ENCODE results near the gene AGPAT1.
"Not testable (repeated sequence)": the region's sequence is repeated elsewhere in the genome, so short reads cannot be mapped to it uniquely, and the experiment has no call there.

The AGPAT1 gene

DNA sequence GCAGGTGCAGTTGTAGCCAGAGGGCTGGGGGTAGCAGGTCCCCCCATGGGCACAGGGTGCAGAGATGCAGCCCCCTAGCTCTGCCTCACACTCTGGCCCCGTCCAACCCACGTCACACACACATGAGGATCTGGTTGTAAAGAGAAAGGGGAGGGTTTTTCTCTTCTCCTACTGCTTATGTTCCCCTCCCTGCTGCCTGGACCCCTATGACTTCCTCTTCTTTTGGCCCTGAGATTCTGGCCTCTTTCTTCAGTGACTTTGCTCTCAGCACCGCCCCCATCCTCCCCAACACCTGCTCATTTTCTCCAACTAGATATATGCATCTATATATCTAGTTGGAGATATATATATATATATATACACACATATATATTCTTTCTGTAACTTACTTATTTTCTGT is 38.2 kb upstream of the AGPAT1 start:
- Histone ChIP-seq H3K79me2 (no peaks in the 10 kb centered on the region), H3K27me3 (ENCODE audit: control insufficient read depth, insufficient read depth, low read length) (no peaks in the 10 kb centered on the region), H3K9me3 (ENCODE audit: control insufficient read depth, low read length) (no peaks in the 10 kb centered on the region), H3K27ac (no peak overlapping the region), H3K4me3 (ENCODE audit: low read depth, low read length) (no peak overlapping the region), H3K4me1 (no peaks in the 10 kb centered on the region), H3K36me3 (ENCODE audit: control insufficient read depth, insufficient read depth, low read length) (no peaks in the 10 kb centered on the region), H3K9ac (no peak overlapping the region), H2AFZ (no peak overlapping the region), H3K4me2 (ENCODE audit: low read length) (no peak overlapping the region)
- TF ChIP-seq, protein P1, sequence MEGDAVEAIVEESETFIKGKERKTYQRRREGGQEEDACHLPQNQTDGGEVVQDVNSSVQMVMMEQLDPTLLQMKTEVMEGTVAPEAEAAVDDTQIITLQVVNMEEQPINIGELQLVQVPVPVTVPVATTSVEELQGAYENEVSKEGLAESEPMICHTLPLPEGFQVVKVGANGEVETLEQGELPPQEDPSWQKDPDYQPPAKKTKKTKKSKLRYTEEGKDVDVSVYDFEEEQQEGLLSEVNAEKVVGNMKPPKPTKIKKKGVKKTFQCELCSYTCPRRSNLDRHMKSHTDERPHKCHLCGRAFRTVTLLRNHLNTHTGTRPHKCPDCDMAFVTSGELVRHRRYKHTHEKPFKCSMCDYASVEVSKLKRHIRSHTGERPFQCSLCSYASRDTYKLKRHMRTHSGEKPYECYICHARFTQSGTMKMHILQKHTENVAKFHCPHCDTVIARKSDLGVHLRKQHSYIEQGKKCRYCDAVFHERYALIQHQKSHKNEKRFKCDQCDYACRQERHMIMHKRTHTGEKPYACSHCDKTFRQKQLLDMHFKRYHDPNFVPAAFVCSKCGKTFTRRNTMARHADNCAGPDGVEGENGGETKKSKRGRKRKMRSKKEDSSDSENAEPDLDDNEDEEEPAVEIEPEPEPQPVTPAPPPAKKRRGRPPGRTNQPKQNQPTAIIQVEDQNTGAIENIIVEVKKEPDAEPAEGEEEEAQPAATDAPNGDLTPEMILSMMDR (IDR thresholded peaks at IDR 0.05) = no peak

DNA sequence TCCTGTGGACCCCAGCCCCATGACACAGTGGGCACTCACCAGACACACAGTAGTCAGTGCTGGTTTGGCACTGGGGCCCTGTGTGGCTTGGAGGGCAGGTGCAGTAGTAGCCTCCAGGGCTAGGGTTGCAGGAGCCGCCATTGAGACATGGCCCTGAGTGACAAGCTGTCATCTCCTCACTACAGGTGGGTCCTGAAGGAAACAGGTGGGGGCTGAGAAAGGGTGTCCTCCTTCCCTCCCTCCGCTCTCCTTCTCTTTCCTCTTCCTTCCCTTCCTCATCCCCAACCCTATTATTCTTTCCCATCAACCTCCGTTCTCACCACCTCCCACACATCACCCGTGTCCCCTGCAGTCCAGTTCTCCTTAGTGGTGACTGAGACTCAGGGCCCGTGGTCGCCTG is 37.8 kb upstream of the AGPAT1 start:
- TF ChIP-seq, protein P1 (IDR thresholded peaks at IDR 0.05) = no peak

DNA sequence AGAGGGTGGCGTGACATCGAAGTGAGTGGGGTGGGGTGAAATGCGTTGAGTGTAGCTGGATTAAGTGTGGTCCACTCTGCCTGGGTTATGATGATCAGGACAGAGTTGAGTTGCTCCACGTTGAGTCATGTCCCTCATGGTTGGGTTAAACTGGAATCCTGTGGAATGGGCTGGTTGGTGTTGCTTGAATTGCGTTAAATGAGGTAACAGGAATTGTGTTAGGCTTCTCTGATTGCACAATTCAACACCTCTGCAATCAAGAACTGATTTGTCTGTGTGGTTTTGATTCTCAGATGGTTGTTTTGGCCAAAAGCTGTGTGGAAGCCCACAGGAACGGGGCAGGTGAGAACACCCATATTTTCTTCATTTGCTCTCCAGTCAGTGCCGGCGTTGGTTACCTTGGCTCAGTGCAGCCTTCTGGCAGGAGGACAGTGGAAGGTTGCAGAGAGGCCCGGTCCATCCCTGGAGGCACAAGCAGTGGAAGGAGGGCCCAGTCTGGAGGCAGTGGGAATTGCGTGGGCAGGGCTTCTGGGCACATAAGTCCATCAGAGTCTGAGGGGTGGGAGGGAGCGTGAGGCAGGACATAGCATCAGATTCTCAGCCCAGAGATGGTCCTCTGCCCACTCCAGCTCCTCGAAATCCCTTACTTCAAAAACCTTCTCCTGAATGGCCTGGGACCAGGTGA is 36.3 kb upstream of the AGPAT1 start:
- H3K4me3 ChIP-seq (ENCODE audit: low read depth, low read length) = no peak overlapping the region
- no peaks in the 10 kb centered on the region for H3K79me2 ChIP-seq
- no peaks in the 10 kb centered on the region for H3K9me3 ChIP-seq (ENCODE audit: control insufficient read depth, low read length)
- no peaks in the 10 kb centered on the region for H3K36me3 ChIP-seq (ENCODE audit: control insufficient read depth, insufficient read depth, low read length)
- no peak overlapping the region for H2AFZ ChIP-seq
- no peaks in the 10 kb centered on the region for H3K27me3 ChIP-seq (ENCODE audit: control insufficient read depth, insufficient read depth, low read length)
- TF ChIP-seq, protein P1 (IDR thresholded peaks at IDR 0.05) = no peak
- H3K27ac ChIP-seq = no peak overlapping the region
- H3K4me2 ChIP-seq (ENCODE audit: low read length) = no peak overlapping the region
- no peak overlapping the region for H3K9ac ChIP-seq
- H3K4me1 ChIP-seq = no peaks in the 10 kb centered on the region

More for the DNA sequence above, 37.8 kb upstream of the AGPAT1 start:
- no peaks in the 10 kb centered on the region for H3K36me3 ChIP-seq (ENCODE audit: control insufficient read depth, insufficient read depth, low read length)
- no peak overlapping the region for H3K9ac ChIP-seq
- no peak overlapping the region for H2AFZ ChIP-seq
- no peaks in the 10 kb centered on the region for H3K79me2 ChIP-seq
- no peaks in the 10 kb centered on the region for H3K27me3 ChIP-seq (ENCODE audit: control insufficient read depth, insufficient read depth, low read length)
- H3K27ac ChIP-seq = no peak overlapping the region
- H3K9me3 ChIP-seq (ENCODE audit: control insufficient read depth, low read length) = no peaks in the 10 kb centered on the region
- H3K4me3 ChIP-seq (ENCODE audit: low read depth, low read length) = no peak overlapping the region
- no peak overlapping the region for H3K4me2 ChIP-seq (ENCODE audit: low read length)
- H3K4me1 ChIP-seq = no peaks in the 10 kb centered on the region

DNA sequence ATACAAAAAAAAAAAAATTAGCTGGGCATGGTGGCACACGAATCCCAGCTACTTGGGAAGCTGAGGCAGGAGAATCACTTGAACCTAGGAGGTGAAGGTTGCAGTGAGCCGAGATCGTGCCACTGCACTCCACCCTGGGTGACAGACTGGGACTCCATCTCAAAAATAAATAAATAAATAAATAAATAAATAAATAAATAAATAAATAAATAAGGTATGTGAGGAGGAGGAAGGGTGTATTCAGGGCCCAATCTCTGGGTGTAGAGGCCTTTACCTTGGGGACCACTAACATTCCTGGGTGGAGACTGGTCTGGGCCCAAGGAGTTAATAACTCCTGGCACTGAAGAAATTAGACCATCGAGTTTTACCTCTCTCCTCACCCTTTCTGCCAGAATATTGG is 35.5 kb upstream of the AGPAT1 start:
- not testable (repeated sequence) for H3K4me2 ChIP-seq (ENCODE audit: low read length); H3K9me3 ChIP-seq (ENCODE audit: control insufficient read depth, low read length); H3K27me3 ChIP-seq (ENCODE audit: control insufficient read depth, insufficient read depth, low read length); H3K27ac ChIP-seq; H3K9ac ChIP-seq; H3K4me3 ChIP-seq (ENCODE audit: low read depth, low read length); H3K79me2 ChIP-seq; H2AFZ ChIP-seq; H3K4me1 ChIP-seq; H3K36me3 ChIP-seq (ENCODE audit: control insufficient read depth, insufficient read depth, low read length)

DNA sequence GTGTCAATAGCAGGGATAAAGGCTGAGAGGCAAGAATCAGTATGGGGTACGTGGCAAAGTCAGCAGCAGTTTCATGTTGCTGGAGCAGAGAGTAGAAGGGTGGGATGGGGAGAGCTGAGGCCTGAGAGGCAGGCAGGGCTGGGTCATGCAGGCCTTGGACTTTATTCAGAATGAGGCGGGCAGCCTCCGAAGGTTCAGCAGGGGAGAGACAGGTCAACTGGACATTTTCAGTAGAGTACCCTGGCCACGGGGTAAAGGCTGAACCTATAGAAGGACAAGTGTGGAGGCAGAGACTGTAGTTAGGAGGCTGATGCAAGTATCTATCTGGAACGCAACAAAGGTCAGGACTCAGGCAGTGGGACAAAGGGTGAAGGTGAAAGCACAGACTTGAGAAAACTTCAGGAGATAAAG is 34.3 kb upstream of the AGPAT1 start:
- H3K4me2 ChIP-seq (ENCODE audit: low read length) = no peak overlapping the region
- H3K9me3 ChIP-seq (ENCODE audit: control insufficient read depth, low read length) = no peaks in the 10 kb centered on the region
- H3K79me2 ChIP-seq = no peaks in the 10 kb centered on the region
- H3K4me3 ChIP-seq (ENCODE audit: low read depth, low read length) = no peak overlapping the region
- H2AFZ ChIP-seq = no peak overlapping the region
- H3K36me3 ChIP-seq (ENCODE audit: control insufficient read depth, insufficient read depth, low read length) = no peaks in the 10 kb centered on the region
- no peak overlapping the region for H3K27ac ChIP-seq
- no peaks in the 10 kb centered on the region for H3K27me3 ChIP-seq (ENCODE audit: control insufficient read depth, insufficient read depth, low read length)
- TF ChIP-seq, protein P1 (IDR thresholded peaks at IDR 0.05) = no peak
- H3K4me1 ChIP-seq = no peaks in the 10 kb centered on the region
- no peak overlapping the region for H3K9ac ChIP-seq

Measured in parathyroid adenoma (tissue), 2 donors.